Spleen (tissue), 7 donors: Measurements from ENCODE around the gene VSIG10L.

Experiments used
- CTCF ChIP-seq, 11 experiments: fragments of 200-600 bp in 7 of 11; fragments of 450-650 bp in 4 of 11; sonication (generic) in 4 of 11; IDR thresholded peaks in 8 of 11; conservative IDR thresholded peaks in 3 of 11; 1 replicate in 7 of 11; 2 replicates in 4 of 11; pipeline versions ENCODE4 v1.4.0 to v1.8.0; 2016 to 2021; ENCODE audit warnings: antibody characterized with exemption in 11 of 11, inconsistent platforms in 4 of 11, mild to moderate bottlenecking in 1 of 11
- POLR2A ChIP-seq, 3 donors: fragments of 450-650 bp; IDR thresholded peaks; one replicate each; pipeline ENCODE4 v1.5.1; 2017; ENCODE audit warnings: antibody characterized with exemption in 3 of 3, mild to moderate bottlenecking in 1 of 3
- POLR2AphosphoS5 ChIP-seq, 3 donors: sonication (generic); formaldehyde crosslinking; IDR thresholded peaks; one replicate each; pipeline ENCODE4 v1.5.1; 2017; ENCODE audit warnings: antibody characterized with exemption in 3 of 3
- donor health status: DM: no; HTN: no; CAD: no; lungs with moderate emphysema.
- donor health status: DM: no; HTN: no; CAD: no.
- donor health status: DM: no; HTN: no; CAD: no.

GRCh38 chr19:51371186-51371690 lies 29.3 kb upstream of the VSIG10L start:
- no peak for TF ChIP-seq CTCF (IDR thresholded peaks at IDR 0.05 in 8 of 11, conservative IDR thresholded peaks at IDR 0.05 in 3 of 11)
- no peak for TF ChIP-seq POLR2AphosphoS5 (IDR thresholded peaks at IDR 0.05)
- TF ChIP-seq POLR2A (IDR thresholded peaks at IDR 0.05): no peak
